Activated T-cell treated with anti-CD3 and anti-CD28 coated beads for 4 hours (primary cell): ENCODE measurements around the gene LEFTY1.
"Not testable (repeated sequence)": the region's sequence is repeated elsewhere in the genome, so short reads cannot be mapped to it uniquely, and the experiment has no call there.

Source experiments
- DNase-seq: peaks from one replicate; pipeline ENCODE4 v3.0.0-alpha.2; 2020

LEFTY1 gene

DNA sequence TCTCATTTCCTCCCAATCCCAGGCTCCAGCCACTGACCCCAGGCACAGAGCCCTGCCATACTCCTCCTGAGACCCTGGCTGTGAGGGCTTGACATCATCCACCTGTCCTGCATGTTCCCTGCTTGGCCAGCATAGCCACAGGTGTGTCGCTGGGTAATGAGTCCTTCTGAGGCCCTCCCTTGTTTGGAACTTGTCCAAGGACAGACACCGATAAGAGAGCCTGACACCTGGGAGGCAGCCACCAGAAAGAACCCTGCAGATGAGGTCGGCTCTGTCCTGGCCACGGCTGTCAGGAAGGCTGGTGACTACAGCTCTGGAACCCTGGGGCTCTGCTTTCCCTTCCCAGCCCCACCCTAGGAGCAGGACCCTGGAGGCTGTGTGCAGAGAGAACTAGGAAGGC, 41.3 kb downstream of the LEFTY1 start:
- DNase-seq, result no peak

DNA sequence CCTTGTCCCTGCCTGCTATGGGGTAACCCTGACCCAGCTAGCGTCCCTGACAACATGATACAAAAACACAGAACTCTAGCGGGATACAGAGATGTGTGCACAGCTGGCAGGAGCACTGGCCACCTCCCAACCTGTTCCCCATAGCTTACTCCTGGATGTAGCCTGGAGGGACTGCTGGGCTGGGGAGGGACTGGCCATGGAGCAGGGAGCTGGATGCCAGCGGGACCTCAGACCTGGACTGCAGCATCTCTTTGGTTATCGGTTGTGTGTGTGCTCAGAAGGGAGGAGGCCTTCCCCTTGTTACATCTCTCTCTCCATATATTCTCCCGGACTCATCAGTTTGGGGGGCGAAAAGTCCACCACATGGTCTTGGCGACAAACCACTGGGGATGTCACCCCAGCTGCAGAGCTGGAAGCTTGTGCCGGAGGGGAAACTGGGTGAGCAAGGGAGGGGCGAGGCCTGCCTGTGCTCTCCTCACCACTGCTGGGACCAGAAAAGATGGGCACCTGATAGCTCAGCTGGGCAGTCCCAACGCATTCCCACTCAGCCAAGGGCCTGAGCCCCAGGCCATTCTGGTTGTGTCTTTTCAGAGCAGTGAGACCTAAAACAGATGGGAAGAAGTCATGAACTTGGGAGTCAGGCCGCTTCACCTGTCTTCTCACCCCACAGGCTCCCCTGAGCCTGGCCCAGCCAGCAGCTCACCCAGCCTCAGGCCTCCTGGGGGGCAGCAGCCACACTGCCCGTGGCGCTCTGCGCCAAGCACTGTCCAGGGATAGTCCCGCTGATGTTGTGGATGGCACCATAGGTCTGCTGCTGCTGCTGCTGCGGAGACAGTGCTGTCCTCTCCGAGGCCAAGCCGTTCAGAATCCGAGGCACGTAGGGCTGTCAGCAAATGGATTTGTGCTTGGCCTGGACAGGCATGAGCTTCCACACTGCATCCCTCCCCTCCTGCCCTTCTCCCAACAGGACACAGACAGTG, 42.3 kb downstream of the LEFTY1 start:
- DNase-seq, result no peak

DNA sequence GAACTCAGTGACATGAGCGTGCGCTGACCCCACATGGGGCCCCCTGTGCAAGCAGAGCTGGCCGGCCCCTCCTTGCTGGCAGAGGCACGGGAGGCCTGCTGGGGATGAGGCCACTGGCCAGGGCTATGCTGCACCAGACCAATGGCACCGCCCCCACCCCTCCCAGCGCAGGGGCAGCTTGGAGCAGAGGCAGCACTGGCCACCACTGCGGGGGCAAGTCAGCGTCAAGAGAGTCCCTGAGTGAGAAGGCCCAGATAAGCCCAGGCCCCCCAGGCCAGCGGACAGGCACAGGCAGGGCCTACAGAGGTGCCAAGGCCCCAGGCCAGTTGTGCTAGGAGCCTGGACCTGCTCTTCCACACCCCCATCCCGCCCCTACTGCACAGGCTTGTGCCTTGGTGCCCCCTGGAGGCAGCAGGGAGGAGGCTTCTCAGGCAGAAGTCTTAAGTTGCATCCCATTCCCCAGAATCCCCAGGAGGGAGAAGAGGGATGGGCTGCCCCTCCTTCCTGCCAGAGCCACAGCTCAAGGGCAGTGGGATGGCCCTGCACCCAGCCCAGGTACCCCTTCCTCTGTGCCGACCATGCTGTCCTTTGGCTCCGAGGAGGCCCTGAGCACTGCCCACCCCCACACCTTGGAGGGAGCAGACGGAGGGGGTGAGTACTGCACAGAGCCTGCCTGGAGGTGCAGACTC, 43.2 kb downstream of the LEFTY1 start:
- no peak for DNase-seq

DNA sequence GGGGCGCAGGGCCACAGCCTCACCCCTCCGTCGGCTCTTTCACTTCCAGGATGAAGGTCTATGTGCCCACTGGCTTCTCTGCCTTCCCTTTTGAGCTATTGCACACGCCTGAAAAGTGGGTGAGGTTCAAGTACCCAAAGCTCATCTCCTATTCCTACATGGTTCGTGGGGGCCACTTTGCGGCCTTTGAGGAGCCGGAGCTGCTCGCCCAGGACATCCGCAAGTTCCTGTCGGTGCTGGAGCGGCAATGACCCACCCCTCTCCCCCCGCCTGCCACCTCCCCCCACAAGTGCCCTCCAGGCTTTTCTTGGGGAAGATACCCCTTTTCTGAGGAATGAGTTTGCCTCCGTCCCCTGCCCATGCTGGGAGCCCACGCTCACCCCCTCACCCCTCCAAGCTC, 43.8 kb downstream of the LEFTY1 start:
- DNase-seq, result no peak

DNA sequence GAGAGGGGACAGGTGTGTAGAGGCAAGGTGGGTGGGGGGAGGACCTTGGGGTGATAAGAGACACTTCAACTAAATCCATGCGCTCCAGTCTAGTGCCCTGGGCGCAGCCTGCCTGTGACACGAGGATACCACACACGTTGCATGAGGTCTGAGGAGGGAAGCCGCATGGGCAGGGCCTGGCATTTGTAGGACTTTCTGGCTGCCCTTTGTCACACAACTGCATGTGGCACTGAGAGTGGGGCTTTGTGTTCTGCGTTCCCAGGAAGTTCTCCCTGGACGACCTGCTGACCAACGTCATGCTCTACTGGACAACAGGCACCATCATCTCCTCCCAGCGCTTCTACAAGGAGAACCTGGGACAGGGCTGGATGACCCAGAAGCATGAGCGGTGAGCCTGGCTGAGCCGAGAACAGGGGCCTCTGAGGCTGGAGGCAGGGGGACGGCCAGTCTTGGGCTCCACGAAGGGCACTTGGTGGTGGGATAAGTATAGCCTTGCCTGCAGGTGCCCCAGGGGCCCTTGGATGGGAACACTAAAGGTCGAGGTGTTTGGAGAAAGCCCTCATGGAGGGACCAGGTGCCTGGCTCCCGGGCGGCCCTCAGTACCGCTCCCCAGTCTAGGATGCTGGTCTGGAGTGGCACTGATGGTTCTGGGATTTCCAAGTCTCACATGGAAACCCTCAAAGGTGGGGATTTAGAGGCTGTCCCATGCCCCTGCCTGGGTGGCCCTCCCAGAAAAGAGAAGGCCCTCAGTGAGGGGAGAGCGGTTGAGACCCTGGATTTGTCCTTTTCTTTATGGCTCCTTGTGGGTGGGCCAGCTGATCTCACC, 44.5 kb downstream of the LEFTY1 start:
- no peak for DNase-seq

DNA sequence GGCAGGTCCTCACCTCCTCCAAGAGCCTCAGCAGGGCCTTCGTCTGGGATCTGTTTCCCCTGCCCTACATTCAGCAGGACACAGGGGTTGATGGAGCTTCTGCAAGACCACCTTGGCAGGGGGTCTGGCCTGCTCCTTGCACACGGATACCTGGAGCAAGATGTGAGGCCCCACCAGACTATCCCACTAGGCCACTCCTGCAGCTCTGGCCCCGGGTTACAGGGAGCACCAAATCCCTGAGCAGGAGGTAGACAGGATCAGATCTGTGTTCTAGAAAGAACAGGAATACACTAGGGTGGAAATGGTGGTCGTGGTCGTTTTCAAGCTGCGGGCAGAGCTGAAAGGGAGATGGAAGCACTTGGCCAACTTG, 45.5 kb downstream of the LEFTY1 start:
- no peak for DNase-seq

DNA sequence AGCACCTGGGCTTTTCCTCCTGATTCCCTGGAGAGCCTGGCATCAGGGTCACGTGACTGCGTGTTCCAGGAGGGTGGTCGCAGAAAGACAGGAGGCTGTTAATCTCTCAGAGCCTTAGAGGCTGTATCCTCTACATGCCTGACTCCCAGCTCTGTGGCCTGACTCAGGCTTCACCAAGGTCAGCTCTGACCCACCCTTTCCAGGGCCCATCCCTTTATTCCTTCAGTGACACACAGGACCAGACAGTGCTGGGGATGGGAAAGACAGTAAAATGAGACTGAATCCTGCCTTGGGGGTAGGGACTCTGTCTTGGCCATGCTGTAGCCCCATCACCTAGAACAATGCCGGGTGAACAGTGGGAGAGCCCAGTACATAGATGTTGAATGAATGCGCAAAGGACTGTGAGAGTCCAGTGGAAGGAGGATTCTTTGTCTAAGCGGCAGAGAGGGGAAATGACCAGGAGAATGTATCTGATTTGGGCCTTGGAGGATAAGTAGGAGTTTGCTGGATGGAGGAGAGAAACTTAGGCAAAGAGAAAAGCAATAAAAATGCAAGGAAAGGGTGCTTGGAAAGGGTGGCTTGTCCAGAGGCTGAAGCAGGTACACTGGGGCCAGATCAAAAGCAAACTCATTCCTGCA, 46.0 kb downstream of the LEFTY1 start:
- no peak for DNase-seq

DNA sequence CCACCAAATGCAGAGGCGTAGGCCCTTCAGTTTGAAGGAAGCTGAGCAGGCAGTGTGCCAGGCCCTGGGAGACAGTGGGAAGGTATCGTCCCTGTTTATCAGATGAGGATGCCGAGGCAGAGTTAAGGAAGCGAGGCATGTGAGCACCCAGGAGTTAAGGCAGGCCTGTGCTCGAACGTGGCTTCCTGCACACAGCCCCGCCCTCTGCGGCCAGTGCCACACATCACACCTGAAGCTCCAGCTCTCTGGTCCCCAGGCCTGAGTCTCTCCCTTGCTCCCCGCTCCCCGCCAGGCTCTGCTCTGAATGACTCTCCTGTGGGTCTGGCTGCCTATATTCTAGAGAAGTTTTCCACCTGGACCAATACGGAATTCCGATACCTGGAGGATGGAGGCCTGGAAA, 46.9 kb downstream of the LEFTY1 start:
- no peak for DNase-seq

DNA sequence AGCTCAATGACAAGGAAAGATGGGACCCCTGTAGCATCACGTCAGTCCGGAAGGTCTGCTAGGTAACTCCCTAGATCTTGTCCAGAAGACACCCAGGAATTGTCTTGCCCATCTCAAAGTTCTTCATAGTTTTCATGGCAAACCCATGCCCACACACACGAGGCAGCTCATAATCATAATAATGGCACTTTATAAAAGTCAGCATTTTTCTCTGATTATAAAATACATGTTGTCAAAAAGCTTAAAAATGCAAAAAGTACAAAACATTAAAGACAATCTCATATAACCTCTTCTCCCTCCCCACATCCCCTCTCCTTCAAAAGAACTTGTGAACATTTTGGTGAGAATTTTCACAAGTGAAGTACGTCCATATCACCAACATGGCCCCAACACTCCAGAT, 48.2 kb downstream of the LEFTY1 start:
- DNase-seq, result no peak

DNA sequence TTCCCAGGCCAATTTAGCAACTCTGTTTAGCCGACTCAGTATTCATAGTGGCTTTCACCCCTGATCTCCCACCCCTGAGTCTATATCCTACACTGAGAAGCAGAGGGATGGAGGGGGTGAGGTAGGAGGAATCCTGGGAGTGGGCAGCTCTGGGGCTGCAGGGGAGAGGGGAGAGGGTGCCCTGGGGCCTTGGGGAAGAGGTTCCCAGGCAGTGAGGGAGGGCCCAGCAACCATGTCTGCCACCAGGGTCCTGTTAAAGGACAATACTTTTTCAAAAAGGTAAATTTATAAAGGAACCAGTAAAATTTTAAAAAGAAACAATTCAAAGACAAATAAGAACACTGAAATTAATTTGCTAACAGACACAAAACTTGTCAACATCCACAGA, 48.7 kb downstream of the LEFTY1 start:
- DNase-seq, result no peak

DNA sequence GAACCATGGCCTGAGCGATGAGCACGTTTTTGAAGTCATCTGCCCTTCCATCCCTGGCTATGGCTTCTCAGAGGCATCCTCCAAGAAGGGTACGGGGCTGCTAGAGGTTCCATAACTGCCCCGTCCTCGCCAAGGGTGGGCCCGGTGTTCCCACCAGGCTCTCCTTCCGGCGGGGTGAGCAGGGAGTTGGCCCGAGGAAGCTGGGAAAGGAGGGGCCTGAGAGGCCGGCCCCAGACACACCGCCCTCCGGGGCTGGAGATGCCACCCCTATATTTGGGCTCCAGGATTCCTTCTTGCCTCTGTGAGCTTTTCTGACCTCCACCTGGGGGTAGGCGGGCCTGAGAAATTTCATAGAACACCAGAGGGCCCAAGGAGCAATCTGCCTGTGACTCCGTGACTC, 50.2 kb downstream of the LEFTY1 start:
- no peak for DNase-seq

DNA sequence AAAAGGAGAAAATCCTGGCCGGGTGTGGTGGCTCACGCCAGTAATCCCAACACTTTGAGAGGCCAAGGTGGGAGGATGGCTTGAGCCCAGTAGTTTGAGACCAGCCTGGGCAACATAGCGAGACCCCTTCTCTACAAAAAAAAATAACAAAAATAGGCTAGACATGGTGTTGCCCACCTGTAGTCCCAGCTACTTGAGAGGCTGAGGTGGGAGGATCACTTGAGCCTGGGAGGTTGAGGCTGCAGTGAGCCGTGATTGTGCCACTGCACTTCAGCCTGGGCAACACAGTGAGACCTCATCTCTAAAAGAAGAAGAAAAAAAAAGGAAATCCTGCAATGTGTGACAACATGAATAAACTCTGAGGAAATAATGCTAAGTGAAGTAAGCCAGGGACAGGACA, 52.6 kb downstream of the LEFTY1 start:
- not testable (repeated sequence) for DNase-seq
